Measurements from ENCODE around the gene SPAG9.

The SPAG9 gene

DNA sequence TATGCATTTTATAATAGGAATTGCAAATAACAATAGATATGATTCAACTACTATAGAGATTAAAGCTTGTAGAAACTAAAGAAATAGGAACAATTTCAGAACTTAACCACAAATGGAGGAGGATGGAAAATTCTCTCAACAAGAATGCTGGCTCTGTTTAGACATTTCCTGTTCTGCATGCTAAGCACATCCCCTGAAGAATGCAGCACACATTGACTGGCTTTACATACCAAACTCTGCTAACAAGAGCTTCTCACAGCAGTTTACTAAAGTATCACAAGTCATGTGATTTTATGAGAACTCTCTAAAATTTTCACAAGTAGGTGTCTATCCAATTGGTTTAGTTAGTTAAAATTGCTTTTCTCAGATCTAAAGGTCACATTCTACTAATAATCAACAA, 85.2 kb downstream of the SPAG9 start:
- DNase-seq = no peak

- no peak for DNase-seq
Measured at GRCh38 chr17:51034800-51035199, 85.9 kb downstream of the SPAG9 start.

DNA sequence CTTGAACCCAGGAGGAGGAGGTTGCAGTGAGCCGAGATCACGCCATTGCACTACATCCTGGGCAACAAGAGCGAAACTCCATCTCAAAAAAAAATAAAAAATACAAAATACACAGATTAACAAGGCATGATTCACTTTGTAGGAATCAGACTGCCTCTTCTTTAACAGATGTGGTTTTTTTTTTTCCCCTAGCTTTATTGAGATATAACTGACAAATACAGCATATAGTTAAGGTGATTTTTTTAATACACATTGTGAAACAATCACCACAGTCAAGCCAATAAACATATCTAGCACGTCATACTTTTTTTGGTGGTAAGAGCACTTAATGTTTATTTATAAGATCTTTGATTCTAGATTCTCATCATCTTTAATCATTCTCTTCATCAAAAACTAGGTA, 87.8 kb downstream of the SPAG9 start:
- DNase-seq = no peak

DNA sequence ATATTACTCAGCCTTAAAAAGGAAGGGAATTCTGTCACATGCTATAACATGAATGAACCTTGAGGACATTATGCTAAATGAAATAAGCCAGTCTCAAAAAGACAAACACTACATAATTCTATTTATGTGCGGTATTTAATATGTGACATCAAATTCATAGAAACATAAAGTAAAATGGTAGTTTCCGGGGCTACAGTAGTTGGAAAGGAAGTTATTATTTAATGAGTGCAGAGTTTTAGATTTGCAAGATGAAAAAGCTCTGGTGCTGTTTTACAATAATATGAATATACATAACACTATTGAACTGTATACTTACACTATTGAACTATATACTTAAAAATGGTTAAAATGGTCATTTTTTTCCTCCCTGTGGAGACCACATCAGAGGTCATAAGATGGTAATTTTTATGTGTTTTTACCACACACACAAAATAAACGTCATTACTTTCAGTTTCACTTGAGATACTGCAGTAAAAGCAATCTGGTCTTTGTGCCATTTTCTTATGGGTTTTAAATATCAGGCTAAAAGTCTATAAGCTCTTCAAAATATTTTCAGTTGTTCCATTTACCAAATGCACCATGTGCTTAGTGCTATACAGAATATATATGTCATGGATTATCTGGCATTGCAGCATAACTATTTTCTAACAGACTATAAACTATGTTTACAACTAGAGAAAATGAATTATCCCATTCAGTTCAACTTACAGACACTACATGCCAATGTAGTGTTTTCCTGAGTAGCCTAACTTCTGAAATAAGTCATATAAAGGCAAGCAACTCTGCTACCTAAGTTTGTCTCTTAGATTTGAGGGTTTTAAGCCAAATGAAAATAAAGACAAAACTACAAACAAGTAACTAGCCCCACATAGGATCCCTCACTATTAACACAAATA, 90.9 kb downstream of the SPAG9 start:
- DNase-seq = no peak

DNA sequence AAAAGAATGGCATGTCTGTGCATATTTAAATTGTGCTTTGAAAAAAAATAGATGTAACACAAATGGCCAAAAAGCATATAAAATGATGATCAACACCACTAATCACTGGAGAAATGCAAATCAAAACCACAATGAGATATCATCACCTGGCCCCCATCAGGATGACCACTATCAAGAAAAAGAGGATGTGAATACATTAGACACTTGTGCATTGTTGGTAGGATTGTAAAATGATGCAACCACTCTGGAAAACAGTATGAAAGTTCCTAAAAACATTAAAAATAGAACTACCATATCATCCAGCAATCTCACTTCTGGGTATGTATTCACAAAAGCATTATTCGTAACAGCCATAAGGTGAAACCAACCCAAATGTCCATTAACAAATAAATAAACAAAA, 91.5 kb downstream of the SPAG9 start:
- no peak for DNase-seq

DNA sequence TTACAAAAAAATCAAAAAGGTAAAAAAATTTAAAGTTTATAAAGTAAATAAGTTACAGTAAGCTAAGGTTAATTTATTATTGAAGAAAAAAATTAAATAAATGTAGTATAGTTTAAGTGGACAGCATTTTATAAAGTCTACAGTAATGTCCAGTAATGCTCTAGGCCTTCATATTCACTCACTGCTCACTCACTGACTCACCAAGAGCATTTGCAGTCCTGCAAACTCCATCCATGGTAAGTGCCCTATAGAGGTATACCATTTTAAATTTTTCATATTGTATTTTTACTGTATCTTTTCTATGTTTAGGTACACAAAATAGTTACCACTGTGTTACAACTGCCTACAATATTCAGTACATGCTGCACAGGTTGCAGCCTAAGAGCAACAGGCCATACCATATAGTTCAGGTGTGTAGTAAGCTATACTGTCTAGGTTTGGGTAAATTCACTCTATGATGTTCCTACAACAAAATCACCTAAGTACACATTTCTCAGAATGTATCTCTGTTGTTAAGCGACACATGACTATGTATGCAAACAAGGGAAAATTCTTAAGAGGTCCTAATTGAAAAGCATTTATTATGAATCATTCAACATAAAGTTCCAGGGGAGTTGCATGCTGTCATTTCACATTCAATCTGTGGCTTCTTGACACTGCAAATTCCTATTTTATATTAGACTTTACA, 92.3 kb downstream of the SPAG9 start:
- DNase-seq = no peak

- DNase-seq = no peak
Measured at GRCh38 chr17:51018541-51018940, 102.1 kb downstream of the SPAG9 start.

DNA sequence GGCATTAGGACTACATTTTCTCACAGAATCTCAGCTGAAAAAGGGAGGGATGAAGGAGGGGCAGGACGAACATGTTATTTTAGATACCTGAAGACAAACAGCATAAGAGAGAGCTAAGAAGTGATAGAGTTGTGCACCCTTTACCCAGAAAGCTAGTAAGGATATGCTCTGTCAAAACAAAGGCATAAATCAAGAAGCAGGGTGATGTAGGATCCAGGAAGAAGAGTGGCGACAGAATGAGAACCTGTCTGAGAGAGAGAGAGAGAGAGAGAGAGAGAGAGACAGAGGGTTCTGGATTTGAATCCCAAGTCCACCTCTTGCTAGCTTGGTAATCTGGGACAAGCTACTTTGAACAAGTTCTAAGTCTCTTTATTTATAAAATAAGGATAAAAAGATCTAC, 103.4 kb downstream of the SPAG9 start:
- no peak for DNase-seq

- DNase-seq = no peak
Measured at GRCh38 chr17:51016099-51016498, 104.6 kb downstream of the SPAG9 start.

DNA sequence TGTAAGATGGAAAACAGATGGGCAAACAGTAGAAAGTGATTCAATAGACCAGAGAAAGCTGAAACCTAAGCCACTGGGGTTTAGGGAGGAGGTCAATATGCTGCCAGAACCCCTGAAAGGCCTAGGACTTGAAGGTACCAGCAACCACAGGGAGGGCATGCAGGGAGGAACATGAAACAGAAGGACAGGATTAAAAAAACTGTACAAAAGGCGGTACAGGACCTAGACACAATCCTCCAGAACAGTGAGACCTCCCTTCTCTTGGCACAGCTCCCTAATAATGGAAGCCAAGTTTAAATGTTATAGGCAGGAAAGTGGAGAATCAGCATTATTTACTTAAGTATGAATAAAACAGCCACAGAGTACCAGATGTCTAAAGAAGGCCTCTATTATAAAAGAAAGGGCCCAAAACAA, 105.5 kb downstream of the SPAG9 start:
- peak; percentile 58 for DNase-seq

- DNase-seq = no peak
Measured at GRCh38 chr17:51014129-51014528, 106.5 kb downstream of the SPAG9 start.

- DNase-seq = no peak
Measured at GRCh38 chr17:51013322-51013721, 107.3 kb downstream of the SPAG9 start.

DNA sequence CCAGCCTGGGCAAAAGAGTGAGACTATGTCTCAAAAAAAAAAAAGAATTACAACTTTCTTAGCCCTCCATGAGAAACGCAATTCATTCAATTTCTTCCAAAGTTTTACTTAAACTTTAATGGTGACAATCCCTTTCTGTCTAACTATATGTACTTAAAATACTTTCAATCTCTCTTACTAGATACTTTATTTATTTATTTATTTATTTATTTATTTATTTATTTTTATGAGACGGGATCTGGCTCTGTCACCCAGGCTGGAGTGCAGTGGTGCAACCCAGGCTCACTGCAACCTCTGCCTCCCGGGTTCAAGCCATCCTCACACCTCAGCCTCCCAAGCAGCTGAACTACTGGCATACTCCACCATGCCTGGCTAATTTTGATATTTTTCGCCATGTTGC, 108.1 kb downstream of the SPAG9 start:
- no peak for DNase-seq

GRCh38 chr17:51010173-51010675, 110.4 kb downstream of the SPAG9 start:
- DNase-seq = no peak

DNA sequence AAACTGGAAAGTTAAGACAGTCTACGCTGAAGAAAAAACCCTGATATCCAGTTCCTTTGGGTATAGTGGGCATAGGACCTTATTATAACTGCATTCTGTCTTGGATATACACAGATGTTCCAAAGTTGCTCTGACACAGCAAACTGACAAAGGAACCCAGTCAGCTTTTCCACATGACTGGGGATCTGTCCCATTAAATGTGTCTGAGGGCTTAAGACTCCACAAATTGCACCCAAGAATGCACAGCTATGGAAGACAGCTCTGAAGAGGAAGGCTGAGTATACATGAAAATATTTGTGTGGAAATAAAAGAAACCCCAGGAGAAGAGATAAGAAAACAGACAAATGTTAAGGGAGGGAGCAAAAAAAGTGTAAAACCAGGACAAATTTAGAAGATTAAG, 114.1 kb downstream of the SPAG9 start:
- no peak for DNase-seq

DNA sequence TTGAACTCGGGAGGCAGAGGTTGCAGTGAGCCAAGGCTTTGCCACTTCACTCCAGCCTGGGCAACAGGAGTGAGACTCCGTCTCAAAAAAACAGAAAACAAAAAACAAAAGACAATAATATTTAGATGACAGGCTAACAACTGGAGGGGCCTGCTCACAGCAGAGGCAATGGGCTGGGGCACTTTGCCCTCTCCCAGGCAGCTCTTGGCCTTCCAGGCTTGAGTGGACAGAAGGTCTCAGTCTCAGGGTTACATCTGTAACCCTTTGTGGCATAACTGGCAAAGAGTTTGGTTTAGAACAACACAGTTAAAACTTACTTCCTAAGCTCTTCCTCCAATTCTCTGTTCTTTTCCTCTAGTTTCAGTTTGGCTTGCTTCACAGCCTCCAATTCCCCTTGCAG, 114.9 kb downstream of the SPAG9 start:
- DNase-seq = no peak

GRCh38 chr17:51004249-51004648, 116.4 kb downstream of the SPAG9 start:
- DNase-seq = no peak

DNA sequence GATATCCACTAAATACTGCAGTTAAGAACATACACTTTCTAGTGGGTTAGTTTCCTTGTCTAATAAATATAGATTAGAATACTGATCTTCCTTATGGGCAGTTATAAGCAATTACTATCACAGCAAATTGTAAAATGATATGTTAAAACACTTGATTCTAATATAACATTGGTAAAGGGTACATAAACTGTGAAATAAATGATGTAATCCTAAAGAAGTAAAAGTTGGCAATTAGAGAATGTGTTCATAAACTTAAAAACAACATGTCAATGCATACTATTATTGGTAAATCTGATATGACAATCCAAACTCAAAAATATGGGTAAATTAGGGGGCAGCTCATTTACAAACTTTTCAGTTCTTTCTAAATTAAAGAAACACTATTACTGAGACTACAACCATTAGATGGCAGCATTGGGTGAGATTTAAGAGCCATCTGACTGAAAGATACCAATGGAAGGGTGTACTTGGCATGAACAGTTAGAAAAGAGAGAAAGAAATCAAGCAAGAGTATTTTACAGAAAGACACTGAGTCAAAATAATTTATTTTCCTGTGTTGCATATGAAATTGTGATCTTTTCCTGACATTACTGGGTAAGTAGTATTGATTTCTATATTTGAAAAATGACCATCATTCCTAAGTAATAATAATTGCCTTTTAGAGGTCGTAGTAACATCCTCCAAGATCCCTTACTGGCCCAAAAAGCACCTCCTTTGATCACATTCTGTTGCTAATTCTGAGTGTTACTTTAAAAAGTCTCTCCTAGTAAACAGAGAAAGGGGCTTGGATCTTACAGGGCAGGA, 119.6 kb downstream of the SPAG9 start:
- DNase-seq = peak; percentile 23

DNA sequence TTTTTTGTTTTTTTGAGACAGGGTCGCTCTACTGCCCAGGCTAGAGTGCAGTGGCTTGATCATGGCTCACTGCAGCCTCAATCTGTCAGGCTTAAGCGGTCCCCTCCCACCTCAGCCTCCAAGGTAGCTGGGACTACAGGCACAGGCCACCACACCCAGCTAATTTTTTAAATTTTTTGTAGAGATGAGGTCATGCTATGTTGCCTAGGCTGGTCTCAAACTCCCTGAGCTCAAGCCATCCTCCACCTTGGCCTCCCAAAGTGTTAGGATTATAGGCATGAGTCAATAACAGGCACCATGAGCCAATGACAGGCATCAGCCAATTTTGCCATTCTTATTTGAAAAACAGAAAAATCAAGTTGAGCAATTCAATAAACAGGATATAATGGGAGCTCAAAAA, 125.0 kb downstream of the SPAG9 start:
- DNase-seq = no peak

GRCh38 chr17:50993544-50993943, 127.1 kb downstream of the SPAG9 start:
- no peak for DNase-seq

- no peak for DNase-seq
Measured at GRCh38 chr17:50989149-50989548, 131.5 kb downstream of the SPAG9 start.

- DNase-seq = no peak
Measured at GRCh38 chr17:50988427-50988826, 132.2 kb downstream of the SPAG9 start.

DNA sequence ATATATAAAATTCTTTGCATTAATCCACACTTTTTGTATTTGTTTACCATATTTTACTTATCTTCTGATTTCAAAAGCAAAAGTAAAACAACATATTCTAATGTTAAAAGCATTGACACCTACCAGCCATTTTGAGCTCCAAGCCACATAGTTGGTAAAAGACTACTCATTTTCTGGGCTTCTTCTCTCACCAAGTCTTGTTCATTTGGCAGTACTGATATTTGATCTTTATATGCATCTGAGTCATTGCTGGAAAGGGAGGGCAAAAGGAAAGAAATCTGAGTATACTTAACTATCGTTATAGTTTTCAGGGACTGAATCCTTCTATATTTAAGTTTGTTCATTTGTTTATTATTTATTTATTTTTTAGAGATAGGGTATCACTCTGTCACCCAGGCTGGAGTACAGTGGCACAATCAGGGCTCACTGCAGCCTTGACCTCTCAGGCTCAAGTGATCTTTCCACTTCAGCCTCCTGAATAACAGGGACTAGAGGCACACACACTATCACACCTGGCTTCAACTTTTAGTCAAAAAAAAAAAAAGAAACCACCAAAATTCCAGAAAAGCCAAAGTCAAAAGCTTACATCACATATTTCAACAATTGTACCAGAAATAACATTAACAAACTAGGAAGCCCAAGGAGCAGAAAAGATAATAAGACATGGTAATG, 133.5 kb downstream of the SPAG9 start:
- no peak for DNase-seq
